Measurements from ENCODE around the gene RNF11.

The RNF11 gene

GRCh38 chr1:51313268-51313852 lies 77.3 kb downstream of the RNF11 start:
- no peak for DNase-seq (ENCODE audit: low read depth in 2 of 2)

- DNase-seq (ENCODE audit: low read depth in 2 of 2), result no peak
These were observed 78.1 kb downstream of the RNF11 start for GRCh38 chr1:51313961-51314777.

- no peak for DNase-seq (ENCODE audit: low read depth in 2 of 2)
These were observed 78.9 kb downstream of the RNF11 start for GRCh38 chr1:51314974-51315373.

- DNase-seq (ENCODE audit: low read depth in 2 of 2), result no peak
These were observed 80.2 kb downstream of the RNF11 start for GRCh38 chr1:51316113-51316845.

GRCh38 chr1:51316846-51317120 lies 80.7 kb downstream of the RNF11 start:
- no peak for DNase-seq (ENCODE audit: low read depth in 2 of 2)

GRCh38 chr1:51317798-51318197 lies 81.7 kb downstream of the RNF11 start:
- no peak for DNase-seq (ENCODE audit: low read depth in 2 of 2)

GRCh38 chr1:51320967-51321923 lies 85.2 kb downstream of the RNF11 start:
- DNase-seq (ENCODE audit: low read depth in 2 of 2), result no peak

- DNase-seq (ENCODE audit: low read depth in 2 of 2), result no peak
These were observed 85.8 kb downstream of the RNF11 start for GRCh38 chr1:51321924-51322280.

GRCh38 chr1:51322417-51323101 lies 86.5 kb downstream of the RNF11 start:
- DNase-seq (ENCODE audit: low read depth in 2 of 2), result no peak
